WTC11 (cell line): ENCODE results near the gene STRA8.

Source experiments
- AFF4 ChIP-seq: sonication (generic); formaldehyde crosslinking; IDR thresholded peaks from 2 replicates; pipeline ENCODE4 v1.8.1; 2023; ENCODE audit warnings: mild to moderate bottlenecking, missing genetic modification reagents, borderline replicate concordance
- CREB1 ChIP-seq: sonication (generic); formaldehyde crosslinking; IDR thresholded peaks from 2 replicates; pipeline ENCODE4 v1.8.0; 2023; ENCODE audit warnings: mild to moderate bottlenecking, missing genetic modification reagents
- FOXP4 ChIP-seq: sonication (generic); formaldehyde crosslinking; IDR thresholded peaks from 2 replicates; pipeline ENCODE4 v1.8.0; 2022; ENCODE audit warnings: mild to moderate bottlenecking, missing genetic modification reagents
- GABPB1 ChIP-seq: sonication (generic); formaldehyde crosslinking; IDR thresholded peaks from 2 replicates; pipeline ENCODE4 v1.8.1; 2023; ENCODE audit warnings: mild to moderate bottlenecking, missing genetic modification reagents
- MAX ChIP-seq: sonication (generic); formaldehyde crosslinking; IDR thresholded peaks from 2 replicates; pipeline ENCODE4 v1.8.0; 2022; ENCODE audit warnings: mild to moderate bottlenecking, missing genetic modification reagents
- USF1 ChIP-seq: sonication (generic); formaldehyde crosslinking; IDR thresholded peaks from 2 replicates; pipeline ENCODE4 v1.8.0; 2022; ENCODE audit warnings: mild to moderate bottlenecking, missing genetic modification reagents
- TF ChIP-seq, protein P1 (sequence below): fragments of 200-600 bp; IDR thresholded peaks from 2 replicates; pipeline ENCODE4 v1.8.0; 2022; ENCODE audit warnings: antibody characterized with exemption

DNA sequence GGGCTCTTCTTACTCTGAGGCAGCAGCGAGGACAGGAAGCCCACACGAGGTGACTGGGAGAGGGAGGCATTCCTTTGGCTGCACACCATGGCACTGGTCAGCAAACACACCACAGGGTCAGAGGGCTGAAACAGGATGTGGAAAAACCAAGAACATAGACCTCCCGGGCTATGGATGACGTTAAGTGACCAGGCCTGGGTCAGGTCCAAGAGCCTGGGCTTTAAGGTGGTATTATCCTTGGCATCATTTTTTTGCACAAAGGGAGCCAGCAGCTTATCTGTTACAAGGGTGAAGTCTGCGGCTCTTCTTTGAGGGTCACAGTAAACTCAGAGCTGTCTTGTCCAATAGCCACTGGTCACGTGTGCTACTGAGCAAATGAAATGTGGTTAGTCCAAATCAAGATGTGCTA, 29.3 kb upstream of the STRA8 start:
- TF ChIP-seq AFF4 (CRISPR knock-in tag) (no peak), MAX (CRISPR knock-in tag) (no peak), USF1 (CRISPR knock-in tag) (no peak), GABPB1 (CRISPR knock-in tag) (no peak), CREB1 (CRISPR knock-in tag) (no peak), FOXP4 (CRISPR knock-in tag) (no peak)
- TF ChIP-seq, protein P1, sequence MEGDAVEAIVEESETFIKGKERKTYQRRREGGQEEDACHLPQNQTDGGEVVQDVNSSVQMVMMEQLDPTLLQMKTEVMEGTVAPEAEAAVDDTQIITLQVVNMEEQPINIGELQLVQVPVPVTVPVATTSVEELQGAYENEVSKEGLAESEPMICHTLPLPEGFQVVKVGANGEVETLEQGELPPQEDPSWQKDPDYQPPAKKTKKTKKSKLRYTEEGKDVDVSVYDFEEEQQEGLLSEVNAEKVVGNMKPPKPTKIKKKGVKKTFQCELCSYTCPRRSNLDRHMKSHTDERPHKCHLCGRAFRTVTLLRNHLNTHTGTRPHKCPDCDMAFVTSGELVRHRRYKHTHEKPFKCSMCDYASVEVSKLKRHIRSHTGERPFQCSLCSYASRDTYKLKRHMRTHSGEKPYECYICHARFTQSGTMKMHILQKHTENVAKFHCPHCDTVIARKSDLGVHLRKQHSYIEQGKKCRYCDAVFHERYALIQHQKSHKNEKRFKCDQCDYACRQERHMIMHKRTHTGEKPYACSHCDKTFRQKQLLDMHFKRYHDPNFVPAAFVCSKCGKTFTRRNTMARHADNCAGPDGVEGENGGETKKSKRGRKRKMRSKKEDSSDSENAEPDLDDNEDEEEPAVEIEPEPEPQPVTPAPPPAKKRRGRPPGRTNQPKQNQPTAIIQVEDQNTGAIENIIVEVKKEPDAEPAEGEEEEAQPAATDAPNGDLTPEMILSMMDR: no peak
